IMR-90 (cell line): Measurements from ENCODE around the gene PSTK. TPM values are rescaled to one million over a fixed set of nuclear protein-coding genes. Genes with fewer than 3 reads are reported as not detected.

Source experiments
- ATAC-seq: fragments of 200-7000 bp; cut with Tn5 transposase; 2 replicates; pipeline ENCODE4 v1.9.1; 2020; ENCODE audit warnings: low read depth, mild to moderate bottlenecking, moderate library complexity
- BruUV-seq: library from RNA; stranded (reverse); fragments of 400-500 nt; replicated peaks from 2 replicates; lab custom pipeline; 2021; lab: Mats Ljungman, UMichigan
- CTCF ChIA-PET: fragments of 300-600 bp; formaldehyde crosslinking; extraction: SDS; loops from one replicate; lab custom pipeline; 2021; ENCODE audit warnings: antibody characterized with exemption; lab: Yijun Ruan, JAX
- POLR2A ChIA-PET: fragments of 300-600 bp; sonication (Branson Sonifier 250); formaldehyde crosslinking; loops from one replicate; lab custom pipeline; 2022; ENCODE audit warnings: antibody characterized with exemption; ENCODE audit not compliant: unreplicated experiment; lab: Charles Lee
- DNase-seq: peaks from one replicate; pipeline ENCODE4 v3.0.0; 2013
- H2AFZ ChIP-seq: replicated peaks from 2 replicates; pipeline ENCODE3; 2013; ENCODE audit warnings: low read length, mild to moderate bottlenecking; ENCODE audit not compliant: poor library complexity
- H2AK5ac ChIP-seq: 2 replicates; pipeline ENCODE4 v1.6.1; 2013; ENCODE audit warnings: low read depth, low read length, inconsistent platforms
- H2AK9ac ChIP-seq: replicated peaks from 2 replicates; pipeline ENCODE3; 2013; ENCODE audit warnings: mild to moderate bottlenecking, low read depth, low read length, moderate library complexity; ENCODE audit not compliant: poor library complexity
- H2BK120ac ChIP-seq: 2 replicates; pipeline ENCODE4 v1.6.1; 2013; ENCODE audit warnings: low read depth, low read length, inconsistent platforms
- H2BK15ac ChIP-seq: 3 replicates; pipeline ENCODE4 v1.6.1; 2013; ENCODE audit warnings: low read depth, low read length, inconsistent platforms
- H2BK20ac ChIP-seq: 2 replicates; pipeline ENCODE4 v1.6.1; 2013; ENCODE audit warnings: low read depth, mild to moderate bottlenecking, inconsistent platforms, low read length, moderate library complexity
- H2BK5ac ChIP-seq: 2 replicates; pipeline ENCODE4 v1.6.1; 2013; ENCODE audit warnings: mild to moderate bottlenecking, low read depth, low read length, inconsistent platforms; ENCODE audit not compliant: poor library complexity, severe bottlenecking
- H3K14ac ChIP-seq: replicated peaks from 2 replicates; pipeline ENCODE4 v1.6.1; 2013; ENCODE audit warnings: low read depth, low read length, inconsistent platforms
- H3K18ac ChIP-seq: 2 replicates; pipeline ENCODE4 v1.6.1; 2013; ENCODE audit warnings: low read depth, low read length, control low read depth
- H3K23ac ChIP-seq: 2 replicates; pipeline ENCODE4 v1.6.1; 2013; ENCODE audit warnings: low read depth, low read length, inconsistent platforms
- H3K27ac ChIP-seq: 2 replicates; pipeline ENCODE4 v1.5.1; 2013; ENCODE audit warnings: mild to moderate bottlenecking, control low read depth, low read length; ENCODE audit not compliant: insufficient read depth
- H3K27me3 ChIP-seq: 2 replicates; pipeline ENCODE4 v1.6.1; 2013; ENCODE audit warnings: low read length; ENCODE audit not compliant: control insufficient read depth, insufficient read depth
- H3K36me3 ChIP-seq: 2 replicates; pipeline ENCODE4 v1.6.1; 2013; ENCODE audit warnings: low read length, mixed read lengths; ENCODE audit not compliant: control insufficient read depth, insufficient read depth
- H3K4ac ChIP-seq: 2 replicates; pipeline ENCODE4 v1.6.1; 2013; ENCODE audit warnings: low read depth, low read length, inconsistent platforms
- H3K4me1 ChIP-seq: 2 replicates; pipeline ENCODE4 v1.6.1; 2013; ENCODE audit warnings: low read length, mixed read lengths; ENCODE audit not compliant: control insufficient read depth, insufficient read depth
- H3K4me2 ChIP-seq: 2 replicates; pipeline ENCODE4 v1.6.1; 2013; ENCODE audit warnings: low read depth, mild to moderate bottlenecking, control low read depth, low read length, moderate library complexity
- H3K4me3 ChIP-seq: 2 replicates; pipeline ENCODE4 v1.5.1; 2013; ENCODE audit warnings: low read depth, mild to moderate bottlenecking, control low read depth, low read length, moderate library complexity; ENCODE audit not compliant: insufficient read depth
- H3K56ac ChIP-seq: 2 replicates; pipeline ENCODE4 v1.6.1; 2013; ENCODE audit warnings: low read length, inconsistent platforms; ENCODE audit not compliant: insufficient read depth; ENCODE audit errors: extremely low read depth
- H3K79me1 ChIP-seq, 2 experiments: 2 replicates each; pipeline ENCODE4 v1.6.1; 2013; ENCODE audit warnings: low read length in 2 of 2, inconsistent platforms in 1 of 2, low read depth in 1 of 2
- H3K9ac ChIP-seq: 2 replicates; pipeline ENCODE4 v1.6.1; 2013; ENCODE audit warnings: low read depth, low read length, control low read depth
- H3K9me1 ChIP-seq: 2 replicates; pipeline ENCODE4 v1.6.1; 2013; ENCODE audit warnings: low read length, inconsistent platforms; ENCODE audit not compliant: insufficient read depth
- H3K9me3 ChIP-seq: 2 replicates; pipeline ENCODE4 v1.6.1; 2013; ENCODE audit warnings: low read length; ENCODE audit not compliant: control insufficient read depth, insufficient read depth
- H4K20me1 ChIP-seq: 2 replicates; pipeline ENCODE4 v1.6.1; 2013; ENCODE audit warnings: low read length, inconsistent platforms; ENCODE audit not compliant: insufficient read depth
- H4K5ac ChIP-seq: 2 replicates; pipeline ENCODE4 v1.6.1; 2013; ENCODE audit warnings: mild to moderate bottlenecking, low read depth, low read length, control low read depth
- H4K8ac ChIP-seq, 2 experiments: 2 replicates each; pipeline ENCODE4 v1.6.1; 2013; ENCODE audit warnings: low read depth in 2 of 2, low read length in 2 of 2, control low read depth in 1 of 2, inconsistent platforms in 1 of 2
- H4K91ac ChIP-seq: 2 replicates; pipeline ENCODE4 v1.6.1; 2013; ENCODE audit warnings: low read depth, low read length, inconsistent platforms; ENCODE audit not compliant: insufficient read depth
- BHLHE40 ChIP-seq: fragments of 150-350 bp; IDR thresholded peaks from 2 replicates; pipeline ENCODE4 v1.6.1; 2016; ENCODE audit warnings: mild to moderate bottlenecking, low read depth, low read length
- CEBPB ChIP-seq: IDR thresholded peaks from 2 replicates; pipeline ENCODE4 v1.6.1; 2012; ENCODE audit warnings: low read depth, low read length, improper control_type of control experiment
- CHD1 ChIP-seq: IDR thresholded peaks from 2 replicates; pipeline ENCODE4 v1.6.1; 2012; ENCODE audit warnings: low read depth, low read length, improper control_type of control experiment
- CTCF ChIP-seq: conservative IDR thresholded peaks from 2 replicates; pipeline ENCODE4 v1.5.1; 2012; ENCODE audit warnings: mild to moderate bottlenecking, low read depth, low read length, improper control_type of control experiment
- ELK1 ChIP-seq: fragments of 150-350 bp; IDR thresholded peaks from 2 replicates; pipeline ENCODE4 v1.6.1; 2016; ENCODE audit warnings: low read depth, mild to moderate bottlenecking, low read length, moderate library complexity, borderline replicate concordance
- FOS ChIP-seq: fragments of 150-350 bp; IDR thresholded peaks from 2 replicates; pipeline ENCODE4 v1.6.1; 2016; ENCODE audit warnings: low read depth, low read length
- MAFK ChIP-seq: IDR thresholded peaks from 2 replicates; pipeline ENCODE4 v1.6.1; 2012; ENCODE audit warnings: low read depth, low read length, improper control_type of control experiment
- MAZ ChIP-seq: IDR thresholded peaks from 2 replicates; pipeline ENCODE4 v1.6.1; 2012; ENCODE audit warnings: low read depth, mild to moderate bottlenecking, low read length, improper control_type of control experiment, moderate library complexity, borderline replicate concordance
- MXI1 ChIP-seq: IDR thresholded peaks from 2 replicates; pipeline ENCODE4 v1.6.1; 2012; ENCODE audit warnings: low read depth, mild to moderate bottlenecking, low read length, moderate library complexity, borderline replicate concordance
- NFE2L2 ChIP-seq: fragments of 150-350 bp; IDR thresholded peaks from 2 replicates; pipeline ENCODE4 v1.6.1; 2016; ENCODE audit warnings: low read depth, mild to moderate bottlenecking, low read length
- POLR2A ChIP-seq: IDR thresholded peaks from 2 replicates; pipeline ENCODE4 v1.6.1; 2012; ENCODE audit warnings: mild to moderate bottlenecking, low read depth, low read length
- RAD21 ChIP-seq: IDR thresholded peaks from 2 replicates; pipeline ENCODE4 v1.6.1; 2012; ENCODE audit warnings: low read length, improper control_type of control experiment
- RCOR1 ChIP-seq: IDR thresholded peaks from 2 replicates; pipeline ENCODE4 v1.6.1; 2012; ENCODE audit warnings: mild to moderate bottlenecking, low read length, improper control_type of control experiment; ENCODE audit not compliant: insufficient replicate concordance
- RFX5 ChIP-seq: IDR thresholded peaks from 2 replicates; pipeline ENCODE4 v1.8.0; 2012; ENCODE audit warnings: low read depth, mild to moderate bottlenecking, low read length, moderate library complexity
- SMC3 ChIP-seq: fragments of 150-350 bp; IDR thresholded peaks from 2 replicates; pipeline ENCODE4 v1.6.1; 2016; ENCODE audit warnings: low read depth, mild to moderate bottlenecking, antibody characterized with exemption, low read length, moderate library complexity
- WGBS, 2 experiments: methylation state at CpG; one replicate each; pipeline versions ENCODE4 v1.1.5 to v1.1.7; 2013; ENCODE audit warnings: missing lambda C conversion rate in 2 of 2; ENCODE audit not compliant: insufficient read length in 1 of 2; ENCODE audit errors: extremely low coverage in 2 of 2; 5-methylcytosine and 5-hydroxymethylcytosine counted together
- dilution Hi-C: fragments of 300-500 bp; cut with HindIII; formaldehyde crosslinking; loops from one replicate; pipeline ENCODE4 v1.14.3; 2018; ENCODE audit warnings: low sequenced_read_pairs; ENCODE audit not compliant: unreplicated experiment
- in situ Hi-C: fragments of 300-500 bp; cut with MboI; formaldehyde crosslinking; loops from 3 replicates; pipeline ENCODE4 v1.14.3; 2019; ENCODE audit warnings: low sequenced_read_pairs, inconsistent platforms, mixed read lengths
- intact Hi-C: fragments of 100-400 bp; cut with micrococcal nuclease; formaldehyde crosslinking; loops from 2 replicates; pipeline ENCODE4 v1.10.0; 2022
- polyA plus RNA-seq, 3 experiments: library from polyadenylated mRNA; depleted of rRNA; stranded (reverse); fragments of >200 nt; gene quantifications; 2 replicates each; pipeline ENCODE4 v1.2.3, GENCODE V29; 2012; ENCODE audit warnings: low replicate concordance in 1 of 3
- total RNA-seq: library from RNA; depleted of rRNA; stranded (reverse); fragments of >200 nt; gene quantifications from 2 replicates; pipeline ENCODE4 v1.2.3, GENCODE V29; 2012

The PSTK gene
- total and polyA plus RNA-seq, 2 of the 4 experiments (the other 2 are of a cell fraction) = 4.1 to 4.2 TPM

- Histone ChIP-seq H2AK5ac (no peak overlapping the region), H3K4me1 (no peaks in the 10 kb centered on the region; the same call in 1 of the 2 replicates), H3K79me1 (peaks cover 20 to 25% of the 10 kb centered on the region in 2 experiments; a peak in 3 of 4 replicates), H3K36me3 (peaks cover 15% of the 10 kb centered on the region), H2BK20ac (no peak overlapping the region), H3K27ac (no peak overlapping the region), H4K8ac (no peak overlapping the region), H3K27me3 (no peaks in the 10 kb centered on the region), H3K18ac (no peak overlapping the region), H3K56ac (no peak overlapping the region), H4K20me1 (peaks cover 3% of the 10 kb centered on the region; the same call in 1 of the 2 replicates), H4K91ac (no peak overlapping the region), H3K9ac (no peak overlapping the region), H3K23ac (no peak overlapping the region), H3K4ac (no peak overlapping the region), H2BK120ac (no peak overlapping the region), H4K5ac (no peak overlapping the region), H2BK15ac (no peak overlapping the region), H3K4me3 (no peak overlapping the region), H3K14ac (no peak overlapping the region), H3K9me3 (no peaks in the 10 kb centered on the region), H3K9me1 (no peaks in the 10 kb centered on the region), H2AFZ (no peak overlapping the region), H3K4me2 (no peak overlapping the region), H2BK5ac (no peak overlapping the region), H2AK9ac (no peak overlapping the region)
- dilution Hi-C loops (no loop called here), intact Hi-C loops (no loop called here), in situ Hi-C loops (no loop called here)
- DNase-seq (no peak), ATAC-seq (no peak)
- WGBS, 2 experiments = no CpG with 5 or more reads among the region's 4 CpGs
- no TSS peak for BruUV-seq
- CTCF ChIA-PET = no interaction called here
- TF ChIP-seq CTCF = no peak
- TF ChIP-seq NFE2L2 = no peak
- TF ChIP-seq CHD1 = no peak
- no peak for TF ChIP-seq FOS
- TF ChIP-seq ELK1 = no peak
- TF ChIP-seq MXI1 = no peak
- TF ChIP-seq RFX5 = no peak
- TF ChIP-seq MAFK = no peak
- no peak for TF ChIP-seq SMC3
- TF ChIP-seq CEBPB = no peak
- TF ChIP-seq RCOR1 = no peak
- no peak for TF ChIP-seq POLR2A
- no peak for TF ChIP-seq BHLHE40
- TF ChIP-seq MAZ = no peak
- TF ChIP-seq RAD21 = no peak
- POLR2A ChIA-PET = no interaction called here
These were observed 15.7 kb downstream of the PSTK start for GRCh38 chr10:122995936-122996335.
